CD4-positive, alpha-beta T cell (primary cell): ENCODE measurements around the gene CCL24. TPM values are rescaled to one million over a fixed set of nuclear protein-coding genes. Genes with fewer than 3 reads are reported as not detected.
"Not testable (repeated sequence)": the region's sequence is repeated elsewhere in the genome, so short reads cannot be mapped to it uniquely, and the experiment has no call there.

ENCODE experiments used
- ATAC-seq: fragments of 200-7000 bp; cut with Tn5 transposase; one replicate; pipeline ENCODE4 v1.10.0; 2022; ENCODE audit warnings: mild to moderate bottlenecking; ENCODE audit not compliant: poor library complexity
- CTCF ChIA-PET: fragments of 350-600 bp; sonication (Branson Sonifier 250); formaldehyde crosslinking; loops from one replicate; lab custom pipeline; 2021; ENCODE audit warnings: antibody characterized with exemption, inconsistent platforms; lab: Charles Lee
- POLR2A ChIA-PET: fragments of 350-600 bp; sonication (Branson Sonifier 250); formaldehyde crosslinking; loops from one replicate; lab custom pipeline; 2021; ENCODE audit warnings: antibody characterized with exemption, inconsistent platforms; lab: Charles Lee
- DNase-seq, 14 experiments: peaks; one replicate each; pipeline ENCODE4 v3.0.0-alpha.2; 2013 to 2020; ENCODE audit warnings: mixed read lengths in 2 of 14
- H3K27ac ChIP-seq, 2 donors: one replicate each; pipeline versions ENCODE4 v1.5.1 to v1.7.0; 2013; ENCODE audit warnings: low read length in 2 of 2, low read depth in 1 of 2, mild to moderate bottlenecking in 1 of 2
- H3K27me3 ChIP-seq, 2 experiments: 1 replicate in 1 of 2; 2 replicates in 1 of 2; pipeline versions ENCODE4 v1.6.1 to v1.7.0; 2013; ENCODE audit warnings: low read length in 2 of 2, control low read depth in 1 of 2, mild to moderate bottlenecking in 1 of 2, moderate library complexity in 1 of 2; ENCODE audit not compliant: insufficient read depth in 2 of 2, control insufficient read depth in 1 of 2
- H3K36me3 ChIP-seq: one replicate; pipeline ENCODE4 v1.6.1; 2013; ENCODE audit warnings: low read length, control low read depth; ENCODE audit not compliant: insufficient read depth
- H3K4me1 ChIP-seq: one replicate; pipeline ENCODE4 v1.6.1; 2013; ENCODE audit warnings: low read length, control low read depth; ENCODE audit not compliant: insufficient read depth
- H3K4me3 ChIP-seq: one replicate; pipeline ENCODE4 v1.5.1; 2013; ENCODE audit warnings: mild to moderate bottlenecking, low read length, moderate library complexity
- H3K9me3 ChIP-seq, 2 experiments: 1 replicate in 1 of 2; 2 replicates in 1 of 2; pipeline versions ENCODE4 v1.6.1 to v1.7.0; 2013; ENCODE audit warnings: low read length in 2 of 2, mild to moderate bottlenecking in 2 of 2, control low read depth in 1 of 2, moderate library complexity in 1 of 2; ENCODE audit not compliant: control insufficient read depth in 1 of 2, insufficient read depth in 1 of 2
- H3K27ac Mint-ChIP-seq: one replicate; pipeline ENCODE4 v1.8.0; 2020; ENCODE audit warnings: mixed read lengths
- H3K27me3 Mint-ChIP-seq: one replicate; pipeline ENCODE4 v1.8.0; 2021; ENCODE audit warnings: mixed read lengths
- H3K36me3 Mint-ChIP-seq: one replicate; pipeline ENCODE4 v1.8.0; 2021; ENCODE audit warnings: low read depth, mixed read lengths
- H3K4me1 Mint-ChIP-seq: one replicate; pipeline ENCODE4 v1.8.0; 2021; ENCODE audit warnings: low read depth, mixed read lengths
- H3K4me3 Mint-ChIP-seq: one replicate; pipeline ENCODE4 v1.8.0; 2020; ENCODE audit warnings: mild to moderate bottlenecking, mixed read lengths
- H3K9me3 Mint-ChIP-seq: one replicate; pipeline ENCODE4 v1.8.0; 2020; ENCODE audit warnings: mixed read lengths
- intact Hi-C, 2 experiments: fragments of 100-400 bp; cut with DNase I in 1 of 2; cut with micrococcal nuclease in 1 of 2; formaldehyde crosslinking; loops; one replicate each; pipeline versions ENCODE4 v1.15.1 to v1.9.0; 2023 to 2025; cut with DNase I, micrococcal nuclease
- total RNA-seq, 174 experiments: library from RNA in 2 of 174; stranded (reverse) in 2 of 174; gene quantifications; one replicate each; pipeline ENCODE4 v1.2.3 and lab custom pipeline; 2021 to 2026
- TF ChIP-seq, protein P1 (sequence below): fragments of 200-600 bp; IDR thresholded peaks from one replicate; pipeline ENCODE4 v1.8.0; 2022; ENCODE audit warnings: antibody characterized with exemption, mild to moderate bottlenecking

Gene CCL24
- total RNA-seq, 2 experiments from 2014 or later = not detected

- Mint-ChIP-seq H3K4me1 (no peaks in the 10 kb centered on the region), H3K36me3 (no peaks in the 10 kb centered on the region), H3K27ac (no peak overlapping the region), H3K9me3 (no peaks in the 10 kb centered on the region), H3K27me3 (no peaks in the 10 kb centered on the region), H3K4me3 (no peak overlapping the region)
- Histone ChIP-seq H3K27ac (no peak overlapping the region), H3K9me3 (peaks cover 0 to 6% of the 10 kb centered on the region in 2 experiments), H3K4me1 (no peaks in the 10 kb centered on the region), H3K36me3 (no peaks in the 10 kb centered on the region), H3K4me3 (no peak overlapping the region), H3K27me3 (no peaks in the 10 kb centered on the region)
- ATAC-seq (no peak), DNase-seq (peak in 2 of 14 experiments; percentile 37 to 43)
- ChIA-PET POLR2A (no interaction called here), CTCF (interaction anchor here (1.8 kb wide), 1 partner anchor 10 kb away, joined by 5 read pairs; no protein-coding TSS in a partner anchor)
- intact Hi-C loops = no loop called here
- TF ChIP-seq, protein P1, sequence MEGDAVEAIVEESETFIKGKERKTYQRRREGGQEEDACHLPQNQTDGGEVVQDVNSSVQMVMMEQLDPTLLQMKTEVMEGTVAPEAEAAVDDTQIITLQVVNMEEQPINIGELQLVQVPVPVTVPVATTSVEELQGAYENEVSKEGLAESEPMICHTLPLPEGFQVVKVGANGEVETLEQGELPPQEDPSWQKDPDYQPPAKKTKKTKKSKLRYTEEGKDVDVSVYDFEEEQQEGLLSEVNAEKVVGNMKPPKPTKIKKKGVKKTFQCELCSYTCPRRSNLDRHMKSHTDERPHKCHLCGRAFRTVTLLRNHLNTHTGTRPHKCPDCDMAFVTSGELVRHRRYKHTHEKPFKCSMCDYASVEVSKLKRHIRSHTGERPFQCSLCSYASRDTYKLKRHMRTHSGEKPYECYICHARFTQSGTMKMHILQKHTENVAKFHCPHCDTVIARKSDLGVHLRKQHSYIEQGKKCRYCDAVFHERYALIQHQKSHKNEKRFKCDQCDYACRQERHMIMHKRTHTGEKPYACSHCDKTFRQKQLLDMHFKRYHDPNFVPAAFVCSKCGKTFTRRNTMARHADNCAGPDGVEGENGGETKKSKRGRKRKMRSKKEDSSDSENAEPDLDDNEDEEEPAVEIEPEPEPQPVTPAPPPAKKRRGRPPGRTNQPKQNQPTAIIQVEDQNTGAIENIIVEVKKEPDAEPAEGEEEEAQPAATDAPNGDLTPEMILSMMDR = no peak
These were observed 42.9 kb upstream of the CCL24 start for GRCh38 chr7:75856536-75856935.

DNA sequence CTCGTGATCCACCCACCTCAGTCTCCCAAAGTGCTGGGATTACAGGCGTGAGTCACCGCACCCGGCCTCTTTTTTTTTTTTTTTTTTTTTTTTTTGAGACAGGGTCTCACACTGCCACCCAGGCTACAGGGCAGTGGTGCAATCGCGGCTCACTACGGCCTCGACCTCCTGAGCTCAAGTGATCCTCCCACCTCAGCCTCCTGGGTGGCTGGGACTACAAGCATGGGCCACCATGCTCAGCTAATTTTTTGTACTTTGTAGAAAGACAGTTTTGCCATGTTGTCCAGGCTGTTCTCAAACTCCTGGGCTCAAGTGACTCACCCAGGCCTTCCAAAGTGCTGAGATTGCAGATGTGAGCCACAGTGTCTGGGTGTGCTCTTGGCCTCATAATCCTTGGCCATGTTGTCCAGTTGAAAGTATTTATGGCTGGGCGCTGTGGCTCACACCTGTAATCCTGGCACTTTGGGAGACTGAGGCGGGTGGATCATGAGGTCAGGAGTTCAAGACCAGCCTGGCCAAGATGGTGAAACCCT lies 41.3 kb upstream of the CCL24 start:
- H3K27me3 ChIP-seq, H3K4me1 Mint-ChIP-seq, H3K4me3 ChIP-seq, H3K9me3 Mint-ChIP-seq, ATAC-seq, H3K36me3 Mint-ChIP-seq, H3K9me3 ChIP-seq, H3K27me3 Mint-ChIP-seq, intact Hi-C loops, DNase-seq, H3K27ac ChIP-seq, H3K36me3 ChIP-seq, H3K4me1 ChIP-seq, H3K27ac Mint-ChIP-seq, H3K4me3 Mint-ChIP-seq, POLR2A ChIA-PET: not testable (repeated sequence)
- CTCF ChIA-PET = interaction anchor here (1.8 kb wide), 1 partner anchor 12 kb away, joined by 5 read pairs; no protein-coding TSS in a partner anchor

GRCh38 chr7:75854233-75854632 lies 40.6 kb upstream of the CCL24 start:
- TF ChIP-seq, protein P1 = no peak
- Mint-ChIP-seq H3K9me3 (no peaks in the 10 kb centered on the region), H3K27ac (no peak overlapping the region), H3K4me1 (no peaks in the 10 kb centered on the region), H3K27me3 (no peaks in the 10 kb centered on the region), H3K4me3 (no peak overlapping the region), H3K36me3 (no peaks in the 10 kb centered on the region)
- intact Hi-C loops = no loop called here
- Histone ChIP-seq H3K4me3 (no peak overlapping the region), H3K27ac (no peak overlapping the region), H3K36me3 (no peaks in the 10 kb centered on the region), H3K9me3 (peaks cover 0 to 6% of the 10 kb centered on the region in 2 experiments), H3K27me3 (no peaks in the 10 kb centered on the region), H3K4me1 (no peaks in the 10 kb centered on the region)
- DNase-seq (no peak), ATAC-seq (no peak)
- ChIA-PET CTCF (no interaction called here), POLR2A (no interaction called here)

GRCh38 chr7:75850235-75850634 lies 36.6 kb upstream of the CCL24 start:
- Mint-ChIP-seq H3K4me3 (no peak overlapping the region), H3K27ac (no peak overlapping the region), H3K27me3 (no peaks in the 10 kb centered on the region), H3K9me3 (no peaks in the 10 kb centered on the region), H3K4me1 (no peaks in the 10 kb centered on the region), H3K36me3 (no peaks in the 10 kb centered on the region)
- H3K9me3 ChIP-seq = peaks cover 0 to 6% of the 10 kb centered on the region in 2 experiments
- TF ChIP-seq, protein P1 = no peak
- H3K4me1 ChIP-seq = no peaks in the 10 kb centered on the region
- H3K4me3 ChIP-seq = no peak overlapping the region
- H3K27me3 ChIP-seq = no peaks in the 10 kb centered on the region
- ATAC-seq = no peak
- H3K27ac ChIP-seq = no peak overlapping the region
- no peaks in the 10 kb centered on the region for H3K36me3 ChIP-seq
- intact Hi-C loops = no loop called here
- CTCF ChIA-PET = no interaction called here
- no peak for DNase-seq
- POLR2A ChIA-PET = no interaction called here
